Kidney epithelial cell (primary cell): ENCODE results near the gene MUC2. TPM values are rescaled to one million over a fixed set of nuclear protein-coding genes. Genes with fewer than 3 reads are reported as not detected.

Experiments
- DNase-seq: peaks from one replicate; pipeline ENCODE4 v3.0.0-alpha.2; 2010; ENCODE audit warnings: low read depth
- H3K27me3 ChIP-seq: 2 replicates; pipeline ENCODE4 v1.6.0; 2011; ENCODE audit warnings: low read length; ENCODE audit not compliant: control insufficient read depth, insufficient read depth
- H3K36me3 ChIP-seq: 2 replicates; pipeline ENCODE4 v1.5.1; 2011; ENCODE audit warnings: low read length; ENCODE audit not compliant: control insufficient read depth, insufficient read depth
- H3K4me3 ChIP-seq: 2 replicates; pipeline ENCODE4 v1.5.1; 2011; ENCODE audit warnings: low read depth, mild to moderate bottlenecking, control low read depth, low read length
- CTCF ChIP-seq: IDR thresholded peaks from 2 replicates; pipeline ENCODE4 v1.5.1; 2011; ENCODE audit warnings: mild to moderate bottlenecking, moderate library complexity, low read length, control low read depth, inconsistent platforms; ENCODE audit not compliant: insufficient read depth, poor library complexity, severe bottlenecking
- total RNA-seq: library from RNA; depleted of rRNA; stranded (reverse); fragments of >200 nt; gene quantifications from 2 replicates; pipeline ENCODE4 v1.2.3, GENCODE V29; 2015

The MUC2 gene
- total RNA-seq, 1 donor from 2014 or later, result not detected

- peaks cover 12% of the 10 kb centered on the region for H3K27me3 ChIP-seq
- no peak for TF ChIP-seq CTCF
- no peak for DNase-seq
Observed at GRCh38 chr11:1060410-1060809, 14.3 kb upstream of the MUC2 start.

GRCh38 chr11:1060852-1061616 lies 13.6 kb upstream of the MUC2 start:
- DNase-seq, result no peak
- Histone ChIP-seq H3K36me3 (no peaks in the 10 kb centered on the region), H3K4me3 (no peak overlapping the region), H3K27me3 (peaks cover 7% of the 10 kb centered on the region)
- TF ChIP-seq CTCF, result no peak

More at GRCh38 chr11:1060410-1060809, 14.3 kb upstream of the MUC2 start:
- H3K4me3 ChIP-seq, result no peak overlapping the region
- H3K36me3 ChIP-seq, result no peaks in the 10 kb centered on the region

DNA sequence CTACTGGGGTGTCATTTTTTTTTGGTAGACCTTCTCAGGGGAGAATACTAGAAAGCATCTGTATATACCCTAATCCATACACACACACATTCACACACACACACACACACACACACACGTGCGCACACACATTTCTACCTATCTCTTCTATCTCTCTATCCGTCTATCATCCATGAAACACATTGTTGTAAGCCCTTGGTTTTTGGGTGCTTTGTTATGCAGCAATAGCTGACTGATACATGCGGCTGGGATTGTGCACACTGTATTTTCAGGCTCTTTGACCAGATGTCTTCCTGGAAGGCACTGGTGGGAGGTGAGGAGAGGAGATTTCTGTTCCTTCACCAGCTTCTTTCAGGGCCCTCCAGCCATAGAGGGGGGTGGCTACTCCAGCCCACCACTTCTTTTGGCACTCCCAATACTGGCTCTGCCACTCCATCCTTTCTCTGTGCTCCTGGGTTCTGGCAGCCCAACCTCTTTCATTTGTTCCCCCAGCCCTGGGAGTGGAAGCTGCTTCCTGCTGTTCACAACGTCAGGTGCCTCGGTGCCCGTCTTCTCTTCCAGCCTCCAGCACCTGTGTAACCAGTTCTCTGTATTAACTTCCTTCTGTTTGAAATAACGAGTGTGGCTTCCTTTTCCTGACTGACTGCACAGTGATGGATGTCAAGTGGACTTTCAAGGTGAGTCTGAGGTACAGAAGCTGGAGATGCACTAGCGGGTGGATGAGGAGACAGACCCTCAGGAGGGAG lies 12.4 kb upstream of the MUC2 start:
- no peak overlapping the region for H3K4me3 ChIP-seq
- no peaks in the 10 kb centered on the region for H3K36me3 ChIP-seq
- TF ChIP-seq CTCF, result no peak
- peaks cover 2% of the 10 kb centered on the region for H3K27me3 ChIP-seq
- no peak for DNase-seq

DNA sequence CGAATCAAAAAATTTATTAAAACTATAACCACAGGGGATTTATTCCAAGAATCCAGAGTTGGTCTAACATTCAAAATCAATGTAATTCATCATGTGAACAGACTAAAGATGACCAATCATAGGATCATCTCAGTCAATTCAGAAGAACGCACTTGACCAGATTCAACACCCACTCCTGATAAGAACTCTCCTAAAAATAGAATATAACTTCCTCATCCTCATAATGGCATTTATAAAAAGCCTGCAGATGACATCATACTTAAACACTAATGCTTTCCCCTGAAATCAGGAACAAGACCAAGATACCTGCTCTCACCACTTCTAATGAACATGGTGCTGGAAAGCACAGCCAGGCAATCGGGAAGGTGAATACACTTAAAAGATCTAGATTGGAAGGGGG lies 10.5 kb upstream of the MUC2 start:
- TF ChIP-seq CTCF, result no peak
- Histone ChIP-seq H3K36me3 (no peaks in the 10 kb centered on the region), H3K4me3 (no peak overlapping the region), H3K27me3 (peaks cover 2% of the 10 kb centered on the region)
- DNase-seq, result no peak

GRCh38 chr11:1067812-1068496 lies 6.7 kb upstream of the MUC2 start:
- TF ChIP-seq CTCF, result no peak
- no peak overlapping the region for H3K4me3 ChIP-seq
- H3K27me3 ChIP-seq, result peaks cover 3% of the 10 kb centered on the region
- DNase-seq, result no peak
- H3K36me3 ChIP-seq, result no peaks in the 10 kb centered on the region
